GM23338 (cell line): Measurements from ENCODE around the gene AKAP13. TPM values are rescaled to one million over a fixed set of nuclear protein-coding genes. Genes with fewer than 3 reads are reported as not detected.
"Not testable (repeated sequence)": the region's sequence is repeated elsewhere in the genome, so short reads cannot be mapped to it uniquely, and the experiment has no call there.

Experiments used
- ATAC-seq: fragments of 200-7000 bp; cut with Tn5 transposase; 3 replicates; pipeline ENCODE4 v1.9.1; 2020
- DNase-seq: peaks from one replicate; pipeline ENCODE4 v3.0.0-alpha.2; 2015; ENCODE audit warnings: low spot score
- H2AFZ ChIP-seq: fragments of 200-600 bp; sonication (generic); 2 replicates; pipeline ENCODE4 v1.8.0; 2016; ENCODE audit warnings: antibody characterized with exemption, mild to moderate bottlenecking, moderate library complexity
- H3F3A ChIP-seq: fragments of 200-600 bp; sonication (generic); replicated peaks from 2 replicates; pipeline ENCODE4 v1.8.0; 2017; ENCODE audit warnings: antibody characterized with exemption, mixed run types, low read depth
- H3K27ac ChIP-seq: fragments of 200-600 bp; sonication (generic); 2 replicates; pipeline ENCODE4 v1.6.1; 2016; ENCODE audit warnings: low read depth
- H3K27me3 ChIP-seq: fragments of 200-600 bp; sonication (generic); 2 replicates; pipeline ENCODE4 v1.8.0; 2016; ENCODE audit warnings: mild to moderate bottlenecking, mixed run types, moderate library complexity; ENCODE audit not compliant: insufficient read depth
- H3K36me3 ChIP-seq: fragments of 200-600 bp; sonication (generic); 2 replicates; pipeline ENCODE4 v1.8.0; 2016; ENCODE audit warnings: mild to moderate bottlenecking; ENCODE audit not compliant: insufficient read depth
- H3K4me1 ChIP-seq: fragments of 200-600 bp; sonication (generic); 2 replicates; pipeline ENCODE4 v1.8.0; 2016; ENCODE audit warnings: mild to moderate bottlenecking, moderate library complexity; ENCODE audit not compliant: insufficient read depth
- H3K4me2 ChIP-seq: fragments of 200-600 bp; sonication (generic); 2 replicates; pipeline ENCODE4 v1.7.1; 2017; ENCODE audit warnings: mixed run types
- H3K4me3 ChIP-seq: fragments of 200-600 bp; sonication (generic); 2 replicates; pipeline ENCODE4 v1.6.1; 2016; ENCODE audit warnings: mixed run types
- H3K79me2 ChIP-seq: fragments of 200-600 bp; sonication (generic); replicated peaks from 2 replicates; pipeline ENCODE4 v1.8.0; 2017; ENCODE audit warnings: mild to moderate bottlenecking; ENCODE audit not compliant: insufficient read depth
- H3K9me2 ChIP-seq: fragments of 200-600 bp; sonication (generic); 2 replicates; pipeline ENCODE4 v1.8.0; 2017; ENCODE audit not compliant: insufficient read depth
- H4K20me1 ChIP-seq: fragments of 200-600 bp; sonication (generic); replicated peaks from 2 replicates; pipeline ENCODE4 v1.8.0; 2017; ENCODE audit warnings: mild to moderate bottlenecking; ENCODE audit not compliant: insufficient read depth
- H3K27ac Mint-ChIP-seq: 2 replicates; pipeline ENCODE4 v1.8.0; 2020; ENCODE audit warnings: inconsistent platforms, mild to moderate bottlenecking, moderate library complexity, mixed read lengths
- H3K27me3 Mint-ChIP-seq: 3 replicates; pipeline ENCODE4 v1.8.0; 2022; ENCODE audit warnings: low read depth, mild to moderate bottlenecking, moderate library complexity, mixed read lengths, inconsistent platforms; ENCODE audit not compliant: insufficient read depth, poor library complexity
- H3K36me3 Mint-ChIP-seq: 3 replicates; pipeline ENCODE4 v1.8.0; 2021; ENCODE audit warnings: low read depth, mild to moderate bottlenecking, inconsistent platforms, moderate library complexity, mixed read lengths
- H3K4me1 Mint-ChIP-seq: 3 replicates; pipeline ENCODE4 v1.8.0; 2020; ENCODE audit warnings: mild to moderate bottlenecking, inconsistent platforms, mixed read lengths
- H3K4me3 Mint-ChIP-seq: 3 replicates; pipeline ENCODE4 v1.8.0; 2021; ENCODE audit warnings: moderate library complexity, mild to moderate bottlenecking, inconsistent platforms, mixed read lengths
- H3K9me3 Mint-ChIP-seq: 3 replicates; pipeline ENCODE4 v1.8.0; 2020; ENCODE audit warnings: moderate library complexity, mild to moderate bottlenecking, inconsistent platforms, mixed read lengths
- CTCF ChIP-seq, 2 experiments: fragments of 200-600 bp in 1 of 2; sonication (generic) in 1 of 2; conservative IDR thresholded peaks; 2 replicates each; pipeline versions ENCODE4 v1.5.1 to v1.6.1; 2016 to 2017; ENCODE audit warnings: antibody characterized with exemption in 2 of 2, low read depth in 2 of 2, mild to moderate bottlenecking in 2 of 2, moderate library complexity in 1 of 2
- NANOG ChIP-seq: IDR thresholded peaks from 2 replicates; pipeline ENCODE4 v1.6.1; 2016; ENCODE audit warnings: antibody characterized with exemption, borderline replicate concordance
- REST ChIP-seq: IDR thresholded peaks from one replicate; pipeline ENCODE4 v1.6.1; 2018; ENCODE audit warnings: antibody characterized with exemption; ENCODE audit not compliant: unreplicated experiment
- ZNF462 ChIP-seq: fragments of 250-450 bp; sonication (Bioruptor Pico); IDR thresholded peaks from 2 replicates; pipeline ENCODE4 v1.5.0; 2020; ENCODE audit warnings: mild to moderate bottlenecking, moderate library complexity
- polyA plus RNA-seq: library from polyadenylated mRNA; unstranded; fragments of >200 nt; fragmentation: Nextera tagmentation; extraction: Ambion mirVana; gene quantifications from 2 replicates; pipeline ENCODE4 v1.2.1, GENCODE V29; 2016
- total RNA-seq: library from RNA; depleted of rRNA; stranded (reverse); fragments of >200 nt; shearing (Covaris generic); gene quantifications from 2 replicates; pipeline ENCODE4 v1.2.3, GENCODE V29; 2014

The AKAP13 gene
- total and polyA plus RNA-seq, 2 experiments from 2014 or later: 46.2 to 60.7 TPM

- ATAC-seq (peak; percentile 90), DNase-seq (peak; percentile 82)
- no peak overlapping the region for H3K4me3 ChIP-seq
- H3K4me3 Mint-ChIP-seq: no peak overlapping the region
- peaks cover 15% of the 10 kb centered on the region for H4K20me1 ChIP-seq
- H3K9me2 ChIP-seq: no peaks in the 10 kb centered on the region
- H3K36me3 Mint-ChIP-seq: peaks cover 3% of the 10 kb centered on the region; the same call in 1 of the 3 replicates
- no peak overlapping the region for H2AFZ ChIP-seq
- H3K4me1 Mint-ChIP-seq: peaks cover 37% of the 10 kb centered on the region
- no peaks in the 10 kb centered on the region for H3F3A ChIP-seq
- peaks cover 5% of the 10 kb centered on the region for H3K27me3 Mint-ChIP-seq
- no peak overlapping the region for H3K27ac Mint-ChIP-seq
- H3K4me2 ChIP-seq: no peak overlapping the region
- H3K27ac ChIP-seq: no peak overlapping the region
- no peaks in the 10 kb centered on the region for H3K36me3 ChIP-seq
- peaks cover 5% of the 10 kb centered on the region; the same call in 1 of the 2 replicates for H3K4me1 ChIP-seq
- TF ChIP-seq CTCF (conservative IDR thresholded peaks at IDR 0.05; ENCODE audit: low read depth in 2 of 2) (peak; percentile 79 to 83), REST (no peak)
- H3K9me3 Mint-ChIP-seq: no peaks in the 10 kb centered on the region
- no peaks in the 10 kb centered on the region for H3K27me3 ChIP-seq
- peaks cover 71% of the 10 kb centered on the region for H3K79me2 ChIP-seq
These were observed 105.7 kb downstream of the AKAP13 start for GRCh38 chr15:85485956-85486567.

- not testable (repeated sequence) for ATAC-seq, H3K27me3 Mint-ChIP-seq, H3K4me2 ChIP-seq, H3K9me3 Mint-ChIP-seq, H3K9me2 ChIP-seq, H3K4me1 ChIP-seq, H3K27ac ChIP-seq, H3K27me3 ChIP-seq, H3K36me3 ChIP-seq, H2AFZ ChIP-seq, H3K4me3 ChIP-seq, DNase-seq, H3K36me3 Mint-ChIP-seq, H3K4me3 Mint-ChIP-seq, H3K27ac Mint-ChIP-seq, H3F3A ChIP-seq
- peaks cover 68% of the 10 kb centered on the region for H3K79me2 ChIP-seq
- peaks cover 11% of the 10 kb centered on the region for H4K20me1 ChIP-seq
- peaks cover 24% of the 10 kb centered on the region for H3K4me1 Mint-ChIP-seq
These were observed 107.4 kb downstream of the AKAP13 start for GRCh38 chr15:85487796-85488195.

- no peaks in the 10 kb centered on the region for H3K9me2 ChIP-seq
- Mint-ChIP-seq H3K27ac (no peak overlapping the region), H3K4me1 (peaks cover 25% of the 10 kb centered on the region), H3K9me3 (no peaks in the 10 kb centered on the region), H3K27me3 (peaks cover 5% of the 10 kb centered on the region), H3K36me3 (peaks cover 3% of the 10 kb centered on the region; the same call in 1 of the 3 replicates), H3K4me3 (no peak overlapping the region)
- peaks cover 2% of the 10 kb centered on the region; the same call in 1 of the 2 replicates for H3K4me1 ChIP-seq
- H3K4me3 ChIP-seq: no peak overlapping the region
- peaks cover 11% of the 10 kb centered on the region for H4K20me1 ChIP-seq
- DNase-seq (no peak), ATAC-seq (no peak)
- H2AFZ ChIP-seq: no peak overlapping the region
- H3K4me2 ChIP-seq: no peak overlapping the region
- H3K36me3 ChIP-seq: no peaks in the 10 kb centered on the region
- peaks cover 60% of the 10 kb centered on the region for H3K79me2 ChIP-seq
- H3K27ac ChIP-seq: no peak overlapping the region
- no peaks in the 10 kb centered on the region for H3K27me3 ChIP-seq
- no peaks in the 10 kb centered on the region for H3F3A ChIP-seq
- TF ChIP-seq NANOG (no peak), ZNF462 (CRISPR knock-in tag) (no peak)
These were observed 108.6 kb downstream of the AKAP13 start for GRCh38 chr15:85488997-85489396.
